Caki2 (cell line): ENCODE measurements around the gene EPDR1. TPM values are rescaled to one million over a fixed set of nuclear protein-coding genes. Genes with fewer than 3 reads are reported as not detected.
"Not testable (repeated sequence)": the region's sequence is repeated elsewhere in the genome, so short reads cannot be mapped to it uniquely, and the experiment has no call there.

Experiments used
- DNase-seq: peaks from one replicate; pipeline ENCODE4 v3.0.0-alpha.2; 2015; ENCODE audit warnings: low read depth
- in situ Hi-C: cut with HindIII; loops from 2 replicates; pipeline ENCODE4 v1.10.0; 2016; ENCODE audit warnings: low sequenced_read_pairs, low pct_unique_long_range_greater_than_20kb, mixed read lengths
- total RNA-seq: library from RNA; depleted of rRNA; stranded (reverse); fragments of >200 nt; shearing (Covaris generic); gene quantifications from 2 replicates; pipeline ENCODE4 v1.2.3, GENCODE V29; 2014; ENCODE audit warnings: low replicate concordance

Gene EPDR1
- total RNA-seq, 1 experiment from 2014 or later = 250 TPM

DNA sequence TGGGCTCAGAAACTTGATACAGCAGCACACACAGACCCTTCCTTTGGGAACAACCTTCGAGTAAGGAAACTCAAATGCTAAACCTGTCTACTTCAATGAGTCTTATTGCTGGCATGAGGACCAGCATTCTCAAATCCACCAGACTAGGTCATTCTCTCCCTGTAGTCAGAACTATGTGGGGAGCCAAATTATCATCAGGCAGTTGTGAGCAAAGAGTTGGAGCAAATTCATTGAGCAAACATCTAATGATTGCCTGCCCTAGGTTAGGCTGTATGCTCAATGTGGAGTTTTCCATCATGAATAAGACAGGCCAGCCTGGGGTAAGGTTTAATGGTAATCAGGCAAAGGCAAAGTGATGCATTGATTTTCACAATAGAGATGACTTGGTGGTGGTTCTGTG is 3.6 kb downstream of the EPDR1 start:
- in situ Hi-C loops = loop anchor here (25.0 kb wide), 1 partner anchor 388 kb away; no protein-coding TSS in a partner anchor
- DNase-seq = no peak

GRCh38 chr7:37924491-37925041 is 4.1 kb downstream of the EPDR1 start:
- DNase-seq = no peak
- in situ Hi-C loops = loop anchor here (25.0 kb wide), 1 partner anchor 388 kb away; no protein-coding TSS in a partner anchor

DNA sequence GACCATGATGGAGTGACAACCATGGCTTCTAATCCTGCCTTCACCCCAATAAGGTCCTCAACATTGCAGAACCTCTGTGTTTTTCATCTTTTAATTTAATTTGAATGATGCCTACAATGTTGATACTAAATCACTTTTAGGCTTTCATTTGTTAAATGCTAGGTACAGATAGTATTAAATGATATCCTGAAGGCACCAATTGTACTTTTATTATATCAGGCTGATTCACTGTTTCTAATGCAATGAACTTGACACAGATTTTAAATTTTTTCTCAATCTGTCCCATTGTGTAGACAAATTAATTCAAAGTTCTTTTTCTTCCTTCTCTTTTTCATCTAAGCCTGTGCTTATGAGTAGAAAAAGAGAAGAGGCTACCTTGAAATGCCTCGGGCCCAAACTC is 5.2 kb downstream of the EPDR1 start:
- in situ Hi-C loops = no loop called here
- no peak for DNase-seq

GRCh38 chr7:37927773-37928444 is 7.5 kb downstream of the EPDR1 start:
- no peak for DNase-seq
- in situ Hi-C loops = no loop called here

- no peak for DNase-seq
- in situ Hi-C loops = no loop called here
Measured at GRCh38 chr7:37928878-37929277, 8.4 kb downstream of the EPDR1 start.

DNA sequence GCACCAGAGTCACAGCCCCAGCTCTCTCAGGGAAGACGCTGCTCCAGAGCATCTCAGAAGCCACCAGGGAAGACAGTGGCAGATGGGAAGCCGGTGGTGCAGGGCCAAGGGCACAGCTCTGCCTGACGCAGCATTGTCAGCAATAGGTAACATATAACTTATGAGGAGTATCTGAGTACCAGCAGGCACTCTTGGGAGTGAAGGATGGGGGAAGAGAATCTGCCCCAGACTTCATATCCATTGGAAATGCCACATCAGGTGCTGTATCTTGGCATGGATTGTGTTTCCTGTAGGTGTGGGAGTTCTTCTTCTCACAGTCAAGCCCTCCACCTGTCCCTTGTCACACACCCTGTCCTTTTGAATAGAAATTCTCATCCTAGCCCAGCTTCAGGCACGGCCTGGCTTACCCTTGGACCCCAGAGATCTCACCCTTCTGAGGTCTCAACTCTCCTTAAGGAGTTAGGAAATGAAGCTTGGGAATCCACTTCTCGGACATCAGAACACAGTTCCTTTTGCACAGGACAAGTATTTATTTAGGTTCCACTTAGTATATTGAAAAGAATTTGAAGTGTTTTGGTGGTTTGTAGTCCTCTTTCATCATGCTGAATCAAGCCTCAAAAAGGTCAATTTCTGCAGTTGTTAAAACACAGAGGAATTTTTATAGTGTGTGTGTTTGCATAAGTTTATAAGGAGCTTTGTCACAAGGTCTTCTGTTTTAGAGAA is 9.9 kb downstream of the EPDR1 start:
- peak; percentile 46 for DNase-seq
- in situ Hi-C loops = no loop called here

DNA sequence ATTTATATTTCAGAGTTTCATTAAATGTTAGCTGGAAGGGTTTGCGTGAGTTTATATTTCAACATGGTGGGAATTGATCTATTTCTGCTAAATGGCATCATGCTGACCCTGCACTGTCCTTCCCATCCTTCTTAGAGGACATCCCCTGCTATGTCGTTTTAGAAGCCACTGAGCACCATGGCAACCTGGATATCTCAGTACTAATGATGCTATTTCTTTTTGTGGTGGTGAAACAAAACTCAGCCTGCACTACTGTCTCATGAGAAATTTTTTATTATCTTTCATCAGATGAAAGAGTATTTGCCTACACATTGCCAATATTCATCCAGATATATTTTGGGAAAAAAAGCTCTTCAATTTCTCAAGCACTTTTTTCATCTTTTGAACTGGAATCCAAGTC is 12.1 kb downstream of the EPDR1 start:
- in situ Hi-C loops = no loop called here

GRCh38 chr7:37933018-37933566 is 12.7 kb downstream of the EPDR1 start:
- in situ Hi-C loops = no loop called here
- DNase-seq = no peak

More for the DNA sequence above, 12.1 kb downstream of the EPDR1 start:
- DNase-seq = no peak

- peak; percentile 85 for DNase-seq
Measured at GRCh38 chr7:37942934-37943610, 22.6 kb downstream of the EPDR1 start.

DNA sequence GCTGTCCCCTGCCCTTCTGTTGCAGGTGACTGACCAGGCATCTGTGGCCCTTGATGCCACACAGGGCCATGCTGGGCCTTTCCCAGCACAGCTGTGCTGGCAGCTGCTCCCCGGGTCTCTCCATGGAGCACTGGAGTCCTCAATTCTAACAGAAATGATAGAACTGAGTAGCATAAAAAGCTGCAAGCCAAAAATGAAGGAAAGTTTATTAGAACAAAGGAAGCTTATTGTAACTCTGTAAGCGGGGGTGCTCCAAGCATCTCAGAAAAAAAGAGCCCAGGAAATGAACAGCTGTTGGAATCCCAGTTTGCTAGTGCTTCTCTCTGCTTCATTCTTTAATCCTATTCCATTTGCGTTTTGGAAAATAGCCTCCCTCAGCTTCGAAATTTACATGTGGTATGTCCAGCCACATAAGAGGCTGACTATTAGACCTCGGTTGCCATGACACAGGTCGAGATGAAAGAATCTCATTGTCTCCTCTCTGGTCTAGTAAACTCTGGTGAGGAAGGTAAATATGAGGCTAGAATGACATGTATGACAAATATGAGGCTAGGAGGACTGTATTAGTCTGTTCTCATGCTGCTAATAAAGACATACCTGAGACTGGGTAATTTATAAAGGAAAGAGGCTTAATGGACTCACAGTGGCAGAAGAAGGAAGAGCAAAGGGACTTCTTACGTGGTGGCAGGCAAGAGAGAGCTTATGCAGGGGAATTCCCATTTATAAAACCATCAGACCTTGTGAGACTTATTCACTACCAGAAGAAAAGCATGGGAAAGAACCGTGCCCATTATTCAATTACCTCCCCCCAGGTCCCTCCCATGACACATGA is 23.7 kb downstream of the EPDR1 start:
- in situ Hi-C loops = no loop called here
- DNase-seq = peak; percentile 91

More at GRCh38 chr7:37942934-37943610, 22.6 kb downstream of the EPDR1 start:
- in situ Hi-C loops = no loop called here

GRCh38 chr7:37944737-37945054 is 24.3 kb downstream of the EPDR1 start:
- in situ Hi-C loops = no loop called here
- no peak for DNase-seq

DNA sequence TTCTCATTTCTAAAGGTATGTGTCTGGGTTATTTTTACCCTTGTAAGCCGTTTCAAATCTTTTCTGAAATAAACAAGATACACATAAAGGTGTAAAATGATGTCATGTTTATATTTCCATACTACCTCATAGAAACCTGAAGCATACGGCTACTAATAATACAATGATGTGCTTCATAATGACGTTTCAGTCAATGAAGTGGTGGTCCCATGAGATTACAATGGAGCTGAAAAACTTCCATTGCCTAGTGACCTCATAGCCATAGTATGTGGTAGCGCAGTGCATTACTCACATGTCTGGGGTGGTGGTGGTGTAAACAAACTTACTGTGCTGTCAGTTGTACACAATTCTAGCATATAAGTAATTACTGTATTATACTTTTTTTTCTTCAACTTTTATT is 24.9 kb downstream of the EPDR1 start:
- in situ Hi-C loops = no loop called here
- peak; percentile 25 for DNase-seq

GRCh38 chr7:37947138-37947940 is 26.9 kb downstream of the EPDR1 start:
- in situ Hi-C loops = no loop called here
- no peak for DNase-seq

DNA sequence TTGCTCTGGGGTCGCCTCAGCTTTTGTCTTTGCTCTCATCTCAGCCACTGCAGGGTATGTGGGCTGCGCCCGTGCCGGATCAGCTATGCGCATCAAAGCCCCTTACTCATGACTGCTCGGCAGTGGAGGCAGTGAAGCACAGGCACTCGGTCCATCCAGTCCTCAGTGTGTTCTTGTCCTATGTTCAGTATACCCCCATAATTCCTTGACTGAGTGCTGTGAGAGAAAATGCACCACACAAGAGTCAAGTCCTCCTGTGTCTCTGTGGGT is 27.4 kb downstream of the EPDR1 start:
- in situ Hi-C loops = no loop called here
- no peak for DNase-seq

- in situ Hi-C loops = no loop called here
- no peak for DNase-seq
Measured at GRCh38 chr7:37952240-37952639, 31.8 kb downstream of the EPDR1 start.

DNA sequence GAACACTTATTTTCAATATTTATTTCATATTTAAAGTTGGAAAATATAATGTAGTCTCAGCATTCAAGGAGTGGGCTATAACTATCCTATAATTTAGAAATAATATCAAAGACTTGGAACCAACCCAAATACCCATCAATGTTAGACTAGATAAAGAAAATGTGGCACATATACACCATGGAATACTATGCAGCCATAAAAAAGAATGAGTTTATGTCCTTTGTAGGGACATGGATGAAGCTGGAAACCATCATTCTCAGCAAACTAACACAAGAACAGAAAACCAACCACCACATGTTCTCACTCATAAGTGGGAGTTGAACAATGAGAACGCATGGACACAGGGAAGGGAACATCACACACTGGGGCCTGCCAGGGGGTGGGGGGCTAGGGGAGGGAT is 33.8 kb downstream of the EPDR1 start:
- DNase-seq, in situ Hi-C loops: not testable (repeated sequence)

DNA sequence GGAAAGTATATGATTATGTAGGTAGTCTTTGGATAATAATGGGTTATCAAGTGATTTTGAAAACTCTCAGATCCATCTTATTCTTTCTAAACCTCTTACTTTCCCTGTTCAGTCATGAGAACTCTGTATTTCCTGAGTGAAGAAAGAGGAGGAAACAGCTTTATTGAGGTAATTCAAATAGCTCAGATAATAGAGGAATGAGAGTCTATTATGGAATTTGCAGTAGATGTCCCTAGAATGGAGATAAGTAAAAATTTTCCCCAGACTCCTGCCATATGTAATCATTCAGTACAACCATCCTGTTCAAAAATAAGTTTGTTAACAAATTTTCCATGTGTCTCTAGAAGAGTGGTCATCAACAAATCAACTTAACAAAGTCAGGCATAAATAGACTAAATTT is 36.4 kb downstream of the EPDR1 start:
- in situ Hi-C loops = no loop called here
- no peak for DNase-seq
